Choroid plexus epithelial cell (primary cell): ENCODE data around the gene NOTCH4.
"Not testable (repeated sequence)": the region's sequence is repeated elsewhere in the genome, so short reads cannot be mapped to it uniquely, and the experiment has no call there.

ENCODE experiments used
- DNase-seq: peaks from one replicate; pipeline ENCODE4 v3.0.0-alpha.2; 2010; ENCODE audit warnings: low read depth
- H3K4me3 ChIP-seq: 2 replicates; pipeline ENCODE4 v1.5.1; 2011; ENCODE audit warnings: low read depth, mild to moderate bottlenecking, control low read depth, low read length, moderate library complexity
- TF ChIP-seq, protein P1 (sequence below): conservative IDR thresholded peaks from 2 replicates; pipeline ENCODE4 v1.5.1; 2011; ENCODE audit warnings: low read depth, mild to moderate bottlenecking, control low read depth, inconsistent platforms, low read length, moderate library complexity

The NOTCH4 gene

DNA sequence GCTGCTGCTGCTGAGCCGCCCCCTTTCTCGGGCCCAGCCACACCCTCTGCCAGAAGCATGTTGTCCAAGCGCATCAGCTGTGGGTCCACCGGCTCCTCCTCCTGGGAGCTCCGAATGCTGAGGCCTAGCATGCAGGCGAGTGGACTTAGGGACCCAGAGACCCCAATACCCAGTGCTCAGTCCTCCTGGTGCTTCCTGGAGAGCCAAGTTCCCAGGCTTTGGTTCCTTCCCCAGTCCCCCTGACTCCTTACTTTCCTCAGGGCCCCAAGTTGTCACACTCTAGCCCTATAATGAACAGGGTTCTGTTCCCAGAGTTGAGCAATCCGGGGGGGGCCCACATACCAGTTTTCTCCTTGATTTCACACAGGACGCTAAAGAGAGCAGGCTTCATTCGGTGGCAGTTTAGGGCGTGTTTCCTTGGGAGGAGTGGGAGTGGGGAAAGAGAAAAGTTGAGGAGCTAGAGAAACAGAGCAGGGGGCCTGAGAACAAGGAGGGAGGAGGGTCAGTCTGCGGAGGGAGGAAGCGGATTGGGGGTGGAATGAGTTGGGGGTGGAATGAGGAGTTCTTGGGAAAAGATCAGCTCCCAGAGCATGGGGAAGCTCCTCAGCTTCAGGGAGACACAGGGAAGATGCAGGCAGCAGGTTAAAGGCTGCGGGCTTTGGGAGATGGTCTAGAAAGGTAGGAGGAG, 35.3 kb downstream of the NOTCH4 start:
- peak overlapping the region; percentile 68 for H3K4me3 ChIP-seq
- TF ChIP-seq, protein P1, sequence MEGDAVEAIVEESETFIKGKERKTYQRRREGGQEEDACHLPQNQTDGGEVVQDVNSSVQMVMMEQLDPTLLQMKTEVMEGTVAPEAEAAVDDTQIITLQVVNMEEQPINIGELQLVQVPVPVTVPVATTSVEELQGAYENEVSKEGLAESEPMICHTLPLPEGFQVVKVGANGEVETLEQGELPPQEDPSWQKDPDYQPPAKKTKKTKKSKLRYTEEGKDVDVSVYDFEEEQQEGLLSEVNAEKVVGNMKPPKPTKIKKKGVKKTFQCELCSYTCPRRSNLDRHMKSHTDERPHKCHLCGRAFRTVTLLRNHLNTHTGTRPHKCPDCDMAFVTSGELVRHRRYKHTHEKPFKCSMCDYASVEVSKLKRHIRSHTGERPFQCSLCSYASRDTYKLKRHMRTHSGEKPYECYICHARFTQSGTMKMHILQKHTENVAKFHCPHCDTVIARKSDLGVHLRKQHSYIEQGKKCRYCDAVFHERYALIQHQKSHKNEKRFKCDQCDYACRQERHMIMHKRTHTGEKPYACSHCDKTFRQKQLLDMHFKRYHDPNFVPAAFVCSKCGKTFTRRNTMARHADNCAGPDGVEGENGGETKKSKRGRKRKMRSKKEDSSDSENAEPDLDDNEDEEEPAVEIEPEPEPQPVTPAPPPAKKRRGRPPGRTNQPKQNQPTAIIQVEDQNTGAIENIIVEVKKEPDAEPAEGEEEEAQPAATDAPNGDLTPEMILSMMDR = no peak
- no peak for DNase-seq

DNA sequence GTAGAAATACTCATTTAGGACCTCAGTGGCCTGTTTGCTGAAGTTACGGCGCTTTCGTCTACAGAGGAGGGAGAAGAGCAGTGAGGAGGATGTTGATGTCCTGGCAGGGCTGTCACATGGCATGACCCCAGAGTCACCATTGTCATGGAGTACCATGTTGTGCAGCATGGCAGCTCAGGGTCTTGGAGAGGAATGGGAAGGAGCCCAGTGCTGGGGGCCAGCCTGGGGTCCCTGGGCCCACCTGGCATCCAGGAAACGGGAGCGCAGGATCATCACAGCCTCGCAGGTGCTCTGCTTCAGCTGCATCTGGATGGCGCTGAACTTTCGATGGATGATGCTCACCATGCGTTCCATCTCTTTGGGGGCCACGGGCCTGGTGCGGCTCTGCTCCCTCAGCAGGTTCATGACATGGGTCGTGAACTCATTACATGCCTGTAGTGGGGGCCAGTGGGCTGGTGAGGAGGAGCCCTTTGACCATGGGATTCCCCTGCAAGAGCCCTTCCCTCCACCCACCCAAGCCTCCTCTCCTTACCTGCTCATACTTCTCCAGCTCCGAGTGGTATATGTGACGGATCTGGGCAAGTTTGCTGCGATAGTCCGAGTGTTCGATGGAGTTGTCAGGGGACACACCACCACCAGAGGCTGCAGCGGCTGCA, 36.0 kb downstream of the NOTCH4 start:
- peak overlapping the region; percentile 68 for H3K4me3 ChIP-seq
- DNase-seq = not testable (repeated sequence)

DNA sequence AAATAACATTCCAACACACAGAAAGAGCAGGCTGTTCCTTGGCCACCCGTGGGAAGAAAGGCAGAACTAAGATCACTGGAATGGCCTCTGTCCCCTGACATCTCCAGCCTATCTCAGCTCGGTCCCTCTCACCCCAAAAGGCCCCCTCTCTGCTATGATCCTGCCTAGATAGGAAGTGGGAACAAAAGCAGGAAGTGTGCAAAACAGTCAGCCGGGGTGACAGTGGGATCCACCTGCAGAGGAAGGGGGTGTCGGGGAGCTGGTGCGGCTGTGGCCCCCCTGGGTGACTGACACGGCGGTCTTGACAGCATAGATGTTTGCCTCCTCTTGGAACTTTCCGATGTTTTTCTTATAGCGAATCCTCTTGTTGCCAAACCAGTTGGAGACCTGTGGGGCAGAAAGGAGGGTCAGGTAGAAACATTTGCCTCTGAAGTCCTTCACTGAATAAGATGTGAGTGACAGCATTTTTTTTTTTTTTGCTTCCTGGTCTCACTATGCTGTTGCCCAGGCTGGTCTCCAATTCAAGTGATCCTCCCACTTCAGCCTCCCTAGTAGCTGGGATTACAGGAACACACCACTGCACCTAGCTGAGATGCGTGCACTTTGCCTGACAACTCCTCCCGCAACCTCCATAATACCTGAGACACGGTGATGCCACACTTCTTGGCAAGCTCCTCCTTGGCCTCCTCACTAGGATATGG, 36.7 kb downstream of the NOTCH4 start:
- H3K4me3 ChIP-seq = no peak overlapping the region
- no peak for DNase-seq
- TF ChIP-seq, protein P1 = no peak

DNA sequence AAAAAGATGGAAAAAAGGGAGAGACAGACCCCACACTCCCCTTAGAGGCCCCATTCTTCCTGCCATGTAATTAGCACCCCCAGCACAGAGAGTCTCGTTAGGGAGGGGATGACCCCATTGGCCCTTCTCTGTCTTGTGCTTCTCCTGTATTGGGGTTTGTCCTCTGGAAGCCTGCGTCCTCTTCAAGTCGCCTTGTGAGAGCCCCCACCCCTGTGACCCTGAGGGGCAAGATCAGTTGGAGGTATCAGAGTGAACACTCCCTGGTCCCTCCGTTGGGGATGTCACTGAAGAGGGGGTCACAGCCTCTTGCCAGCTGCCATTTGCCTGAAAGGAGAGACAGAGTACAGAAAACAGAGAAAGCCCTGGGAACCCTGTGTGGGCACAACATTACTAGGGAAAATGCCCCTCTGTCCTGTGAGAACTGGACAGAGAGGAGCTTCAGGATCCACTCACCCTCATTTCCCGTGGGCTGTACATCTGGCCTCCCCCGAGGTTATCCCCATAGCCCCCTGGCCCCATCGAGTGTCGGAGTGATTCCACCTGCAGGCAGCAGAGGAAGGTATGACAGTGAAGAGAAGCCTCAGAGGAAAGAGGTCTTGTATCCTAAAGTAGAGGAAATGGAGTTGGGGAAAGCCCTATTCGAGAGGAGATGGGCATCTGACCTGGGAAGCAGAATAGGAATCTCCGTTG, 37.6 kb downstream of the NOTCH4 start:
- not testable (repeated sequence) for H3K4me3 ChIP-seq, DNase-seq

DNA sequence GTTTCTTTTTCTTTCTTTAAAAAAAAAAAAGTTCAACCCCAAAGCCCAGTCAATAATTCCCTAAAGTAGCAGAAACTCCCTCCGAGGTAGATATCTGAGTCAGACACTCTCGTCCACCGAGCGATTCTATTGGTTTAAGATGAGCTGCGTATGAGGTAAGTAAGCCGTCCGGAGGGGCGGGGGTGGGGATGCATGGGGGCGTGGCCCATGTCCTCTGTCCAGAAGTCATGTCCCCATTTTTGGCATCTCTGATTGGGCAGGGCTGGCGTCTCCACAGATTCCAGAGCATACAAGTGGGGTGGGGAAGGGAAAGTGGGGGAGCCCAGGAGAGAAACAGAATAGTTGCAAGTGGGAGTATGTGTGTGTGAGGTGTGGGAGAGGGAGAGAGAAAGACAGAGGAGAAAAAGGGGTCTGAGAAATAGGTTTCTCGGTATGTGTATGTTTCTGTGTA, 38.2 kb downstream of the NOTCH4 start:
- peak; percentile 91 for DNase-seq
- H3K4me3 ChIP-seq = not testable (repeated sequence)

DNA sequence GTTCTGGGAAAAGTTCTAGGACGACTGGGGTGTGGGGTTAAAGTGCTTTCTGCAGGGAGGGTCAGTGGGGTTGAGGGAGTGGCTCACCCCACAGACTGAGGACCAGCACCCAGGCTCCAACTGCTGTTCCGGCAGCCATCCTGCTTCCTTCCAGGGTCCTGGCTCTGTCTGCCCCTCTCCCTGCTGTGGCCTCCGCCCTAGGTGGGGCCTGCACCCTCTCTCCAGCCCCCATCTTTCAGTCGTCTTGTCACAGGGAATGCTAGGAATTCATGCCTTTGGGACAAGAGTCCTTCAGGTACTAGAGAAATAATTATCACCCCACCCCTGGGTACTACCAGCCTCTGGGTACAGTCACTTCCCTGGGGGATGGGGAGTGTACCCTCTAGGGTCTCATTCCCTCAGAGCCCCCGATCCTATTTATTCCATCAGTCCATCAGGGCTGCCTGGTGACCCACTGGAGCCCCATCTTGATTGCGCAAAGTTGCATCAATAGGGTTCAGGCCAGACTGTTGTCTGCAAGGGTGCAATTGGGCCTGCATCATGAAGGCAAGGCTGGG, 39.7 kb downstream of the NOTCH4 start, which contains the start of gene AGER:
AGER (minus strand) TSS at position 170 of the 557 bp plus-strand sequence; CDS start at position 139, 31 bp downstream.
- no peak within 1 kb of the TSS for H3K4me3 ChIP-seq
- no peak for DNase-seq
- TF ChIP-seq, protein P1 = no peak

DNA sequence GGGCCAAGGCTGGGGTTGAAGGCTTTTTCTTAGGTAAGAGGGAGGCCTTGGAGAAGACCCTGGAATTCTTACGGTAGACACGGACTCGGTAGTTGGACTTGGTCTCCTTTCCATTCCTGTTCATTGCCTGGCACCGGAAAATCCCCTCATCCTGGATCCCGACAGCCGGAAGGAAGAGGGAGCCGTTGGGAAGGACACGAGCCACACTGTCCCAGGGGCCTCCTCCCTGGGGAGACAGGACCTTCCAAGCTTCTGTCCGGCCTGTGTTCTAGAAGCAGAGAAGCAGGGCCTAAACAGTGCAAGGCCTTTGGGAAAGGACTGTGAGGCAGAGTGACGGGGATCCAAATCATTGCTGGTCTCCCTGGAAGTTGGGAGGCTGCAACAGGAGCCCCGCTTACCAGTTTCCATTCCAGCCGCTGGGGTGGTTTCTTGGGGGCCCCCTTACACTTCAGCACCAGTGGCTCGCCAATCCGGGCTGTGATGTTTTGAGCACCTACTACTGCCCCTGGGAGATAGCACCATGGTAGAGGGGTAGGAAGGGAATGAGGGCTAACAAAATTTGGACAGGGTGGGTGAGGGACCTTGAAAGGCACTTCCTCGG, 40.3 kb downstream of the NOTCH4 start:
- no peak overlapping the region for H3K4me3 ChIP-seq
- DNase-seq = no peak
- TF ChIP-seq, protein P1 = no peak

DNA sequence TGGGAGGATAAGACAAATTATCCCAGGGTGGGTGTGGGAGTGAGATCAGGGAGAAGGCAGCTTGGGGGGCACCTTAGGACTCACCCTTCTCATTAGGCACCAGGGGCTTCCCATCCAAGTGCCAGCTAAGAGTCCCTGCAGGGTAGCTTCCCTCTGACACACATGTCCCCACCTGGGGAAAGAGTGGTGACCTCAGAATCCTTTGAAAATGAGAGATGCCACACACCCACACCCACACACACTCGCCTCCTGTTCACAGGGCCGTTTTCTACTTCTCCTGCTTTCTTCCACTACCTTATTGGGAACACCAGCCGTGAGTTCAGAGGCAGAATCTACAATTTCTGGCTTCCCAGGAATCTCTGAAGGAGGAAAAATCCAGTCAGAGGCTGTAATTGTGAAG, 40.8 kb downstream of the NOTCH4 start:
- TF ChIP-seq, protein P1 = no peak
- H3K4me3 ChIP-seq = no peak overlapping the region
- no peak for DNase-seq
